GM12878 (cell line): ENCODE measurements around the gene NTRK3. TPM values are rescaled to one million over a fixed set of nuclear protein-coding genes. Genes with fewer than 3 reads are reported as not detected.

Experiments used
- ATAC-seq: fragments of 200-7000 bp; cut with Tn5 transposase; 3 replicates; pipeline ENCODE4 v1.9.1; 2020; ENCODE audit warnings: mild to moderate bottlenecking, moderate library complexity
- BruUV-seq: library from RNA; stranded (reverse); fragments of 400-500 nt; replicated peaks from 2 replicates; lab custom pipeline; 2021; lab: Mats Ljungman, UMichigan
- CTCF ChIA-PET: fragments of 300-600 bp; sonication (Branson Sonifier 250); formaldehyde crosslinking; extraction: SDS; loops from one replicate; lab custom pipeline; 2021; ENCODE audit warnings: inconsistent platforms; lab: Yijun Ruan, JAX
- POLR2A ChIA-PET: fragments of 350-600 bp; formaldehyde crosslinking; extraction: SDS; loops from one replicate; lab custom pipeline; 2021; ENCODE audit warnings: inconsistent platforms; lab: Charles Lee
- RAD21 ChIA-PET: fragments of 300-600 bp; sonication (Branson Sonifier 250); formaldehyde crosslinking; loops from one replicate; lab custom pipeline; 2023; ENCODE audit warnings: antibody characterized with exemption; ENCODE audit not compliant: unreplicated experiment; lab: Charles Lee
- SMC1A ChIA-PET: fragments of 300-600 bp; sonication (Branson Sonifier 250); formaldehyde crosslinking; loops from one replicate; lab custom pipeline; 2023; ENCODE audit not compliant: unreplicated experiment, uncharacterized antibody; lab: Charles Lee
- DNase-seq: peaks from one replicate; pipeline ENCODE4 v3.0.0-alpha.2; 2011; ENCODE audit warnings: low read depth, low spot score
- FAIRE-seq: peaks from 3 replicates; lab custom pipeline; 2011; peaks lifted over from hg19 to GRCh38; lab: Jason Lieb, UNC
- H2AFZ ChIP-seq: 2 replicates; pipeline ENCODE4 v1.6.0; 2011; ENCODE audit warnings: low read depth, low read length, control low read depth; ENCODE audit not compliant: control insufficient read depth
- H3K27ac ChIP-seq: 2 replicates; pipeline ENCODE4 v1.5.1; 2011; ENCODE audit warnings: control low read depth; ENCODE audit not compliant: control insufficient read depth, insufficient read depth
- H3K27me3 ChIP-seq, 2 experiments: replicated peaks in 1 of 2; 2 replicates each; pipeline versions ENCODE4 v1.6.0 to v1.6.1; 2011; ENCODE audit warnings: low read length in 1 of 2; ENCODE audit not compliant: control insufficient read depth in 2 of 2, insufficient read depth in 2 of 2
- H3K36me3 ChIP-seq, 2 experiments: 2 replicates each; pipeline ENCODE4 v1.5.1; 2011; ENCODE audit warnings: low read length in 1 of 2; ENCODE audit not compliant: control insufficient read depth in 2 of 2, insufficient read depth in 2 of 2
- H3K4me1 ChIP-seq: 2 replicates; pipeline ENCODE4 v1.6.1; 2011; ENCODE audit warnings: mild to moderate bottlenecking, low read length, moderate library complexity, mixed read lengths; ENCODE audit not compliant: control insufficient read depth, insufficient read depth
- H3K4me2 ChIP-seq: 2 replicates; pipeline ENCODE4 v1.6.0; 2011; ENCODE audit warnings: control low read depth; ENCODE audit not compliant: control insufficient read depth, insufficient read depth
- H3K4me3 ChIP-seq: fragments of 200-600 bp; sonication (generic); 2 replicates; pipeline ENCODE4 v1.5.1; 2016
- H3K79me2 ChIP-seq: 2 replicates; pipeline ENCODE4 v1.6.0; 2011; ENCODE audit warnings: low read length; ENCODE audit not compliant: control insufficient read depth, insufficient read depth
- H3K9ac ChIP-seq: 2 replicates; pipeline ENCODE4 v1.8.0; 2011; ENCODE audit warnings: low read length, control low read depth, mixed read lengths; ENCODE audit not compliant: control insufficient read depth, insufficient read depth
- H3K9me3 ChIP-seq: replicated peaks from 3 replicates; pipeline ENCODE4 v1.5.1; 2011; ENCODE audit warnings: mild to moderate bottlenecking, low read length; ENCODE audit not compliant: control insufficient read depth, insufficient read depth
- H4K20me1 ChIP-seq: 2 replicates; pipeline ENCODE4 v1.6.0; 2011; ENCODE audit not compliant: control insufficient read depth, insufficient read depth
- CBX3 ChIP-seq: fragments of 200-600 bp; sonication (generic); IDR thresholded peaks from 2 replicates; pipeline ENCODE4 v1.6.1; 2016; ENCODE audit warnings: low read depth, borderline replicate concordance
- CREB1 ChIP-seq: IDR thresholded peaks from 2 replicates; pipeline ENCODE4 v1.6.1; 2012; ENCODE audit warnings: low read depth, mild to moderate bottlenecking, inconsistent platforms
- HDAC6 ChIP-seq: fragments of 200-600 bp; sonication (generic); IDR thresholded peaks from one replicate; pipeline ENCODE4 v1.8.0; 2017; ENCODE audit warnings: antibody characterized with exemption; ENCODE audit not compliant: unreplicated experiment
- HDGF ChIP-seq: fragments of 450-650 bp; IDR thresholded peaks from 2 replicates; pipeline ENCODE4 v1.6.1; 2016; ENCODE audit warnings: antibody characterized with exemption
- PAX8 ChIP-seq: fragments of 450-650 bp; IDR thresholded peaks from 2 replicates; pipeline ENCODE4 v1.6.1; 2017; ENCODE audit warnings: mild to moderate bottlenecking, moderate library complexity
- POLR2A ChIP-seq: IDR thresholded peaks from 2 replicates; pipeline ENCODE4 v1.6.1; 2011; ENCODE audit warnings: low read depth, mild to moderate bottlenecking, low read length
- RFX5 ChIP-seq: IDR thresholded peaks from 2 replicates; pipeline ENCODE4 v1.6.1; 2011; ENCODE audit warnings: low read depth, low read length, improper control_type of control experiment
- SKIL ChIP-seq: fragments of 450-650 bp; IDR thresholded peaks from 2 replicates; pipeline ENCODE4 v1.6.1; 2017; ENCODE audit warnings: mild to moderate bottlenecking, low read depth, inconsistent platforms; ENCODE audit not compliant: poor library complexity, severe bottlenecking
- SMAD1 ChIP-seq: fragments of 450-650 bp; IDR thresholded peaks from 2 replicates; pipeline ENCODE4 v1.6.1; 2018; ENCODE audit warnings: mild to moderate bottlenecking, low read depth; ENCODE audit not compliant: partially characterized antibody
- SRF ChIP-seq, 2 experiments: IDR thresholded peaks; 2 replicates each; pipeline ENCODE4 v1.6.1; 2011; ENCODE audit warnings: low read depth in 2 of 2, low read length in 2 of 2, mild to moderate bottlenecking in 1 of 2, moderate library complexity in 1 of 2
- STAT1 ChIP-seq: fragments of 450-650 bp; conservative IDR thresholded peaks from 2 replicates; pipeline ENCODE4 v1.6.1; 2014; ENCODE audit warnings: antibody characterized with exemption, mild to moderate bottlenecking
- TCF3 ChIP-seq: IDR thresholded peaks from 2 replicates; pipeline ENCODE4 v1.6.1; 2012; ENCODE audit warnings: low read depth, mild to moderate bottlenecking, low read length, borderline replicate concordance; ENCODE audit not compliant: insufficient read depth
- WGBS: methylation state at CpG from one replicate; pipeline ENCODE4 v1.1.6; 2016; ENCODE audit warnings: low lambda C conversion rate; ENCODE audit not compliant: insufficient replicate concordance, insufficient coverage; ENCODE audit errors: missing lambda C conversion rate; 5-methylcytosine and 5-hydroxymethylcytosine counted together
- in situ Hi-C: fragments of 300-500 bp; cut with MboI; formaldehyde crosslinking; loops from 9 replicates; pipeline ENCODE4 v1.14.3; 2018; ENCODE audit warnings: mixed read lengths
- intact Hi-C: fragments of 100-400 bp; cut with micrococcal nuclease; formaldehyde crosslinking; loops from one replicate; pipeline ENCODE4 v1.14.2; 2022; ENCODE audit not compliant: unreplicated experiment
- polyA plus RNA-seq, 11 experiments: library from polyadenylated mRNA; depleted of rRNA in 4 of 11; unstranded in 6 of 11; stranded (reverse) in 5 of 11; fragments of >200 nt; fragmentation: Nextera tagmentation in 4 of 11; fragmentation: Illumina TruSeq in 1 of 11; extraction: Ambion mirVana in 4 of 11; extraction: Trizol in 1 of 11; gene quantifications; 1 replicate in 1 of 11; 2 replicates in 10 of 11; pipeline versions ENCODE4 v1.2.1 to v1.2.3, GENCODE V29; 2011 to 2016; ENCODE audit warnings: inconsistent platforms in 2 of 11, missing spikeins in 2 of 11, low read depth in 1 of 11
- total RNA-seq, 4 experiments: library from RNA; depleted of rRNA in 3 of 4; stranded (reverse); fragments of >200 nt in 3 of 4; fragmentation: Illumina TruSeq in 1 of 4; extraction: Trizol in 1 of 4; gene quantifications; 2 replicates each; pipeline versions ENCODE4 v1.2.1 to v1.2.3, GENCODE V29; 2013 to 2021
- TF ChIP-seq, protein P1 (sequence below): fragments of 450-650 bp; IDR thresholded peaks from 2 replicates; pipeline ENCODE4 v1.6.1; 2016; ENCODE audit warnings: mild to moderate bottlenecking
- TF ChIP-seq, protein P2 (sequence below): fragments of 450-650 bp; IDR thresholded peaks from 2 replicates; pipeline ENCODE4 v1.6.1; 2017; ENCODE audit warnings: borderline replicate concordance

The NTRK3 gene
- total and polyA plus RNA-seq, 10 of the 15 experiments (the other 5 are each of a cell fraction or from before 2014, with no cell fraction given) = not detected

DNA sequence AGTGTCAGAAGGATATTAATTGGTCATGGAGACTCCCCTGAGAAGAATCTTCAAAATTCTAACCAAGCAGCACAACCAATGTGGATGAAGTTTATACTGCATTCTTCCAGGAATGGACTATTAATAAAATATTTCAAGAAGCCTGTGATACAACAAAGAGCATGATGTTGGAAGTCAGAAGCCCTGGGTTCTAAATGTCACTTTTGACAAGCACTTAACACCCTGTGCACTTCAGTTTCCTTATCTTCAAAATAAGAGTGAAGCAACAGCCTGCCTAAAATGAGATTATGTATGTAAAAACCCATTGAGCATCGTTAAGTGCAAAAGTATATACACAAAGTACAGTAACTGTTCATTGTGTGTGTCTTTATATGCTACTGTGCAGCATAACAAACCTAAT lies 369.4 kb downstream of the NTRK3 start:
- BruUV-seq = no TSS peak
- WGBS = 0% methylated on average over 1 of the region's 1 CpG
- ChIA-PET RAD21 (no interaction called here), SMC1A (no interaction called here), POLR2A (no interaction called here), CTCF (no interaction called here)
- Histone ChIP-seq H3K9ac (no peak overlapping the region), H2AFZ (no peak overlapping the region), H3K27me3 (no peaks in the 10 kb centered on the region), H3K9me3 (no peaks in the 10 kb centered on the region), H3K4me3 (no peak overlapping the region), H3K36me3 (no peaks in the 10 kb centered on the region), H3K27ac (no peak overlapping the region), H4K20me1 (no peaks in the 10 kb centered on the region), H3K4me1 (no peaks in the 10 kb centered on the region), H3K79me2 (no peaks in the 10 kb centered on the region), H3K4me2 (no peak overlapping the region)
- ATAC-seq (no peak), DNase-seq (no peak), FAIRE-seq (no peak)
- TF ChIP-seq SRF (IDR thresholded peaks at IDR 0.05; ENCODE audit: low read depth in 2 of 2, low read length in 2 of 2) (no peak), STAT1 (no peak), POLR2A (no peak), CBX3 (no peak), SKIL (no peak), CREB1 (no peak), TCF3 (no peak), RFX5 (no peak), SMAD1 (no peak), HDGF (no peak), PAX8 (no peak), HDAC6 (no peak)
- TF ChIP-seq, protein P1, sequence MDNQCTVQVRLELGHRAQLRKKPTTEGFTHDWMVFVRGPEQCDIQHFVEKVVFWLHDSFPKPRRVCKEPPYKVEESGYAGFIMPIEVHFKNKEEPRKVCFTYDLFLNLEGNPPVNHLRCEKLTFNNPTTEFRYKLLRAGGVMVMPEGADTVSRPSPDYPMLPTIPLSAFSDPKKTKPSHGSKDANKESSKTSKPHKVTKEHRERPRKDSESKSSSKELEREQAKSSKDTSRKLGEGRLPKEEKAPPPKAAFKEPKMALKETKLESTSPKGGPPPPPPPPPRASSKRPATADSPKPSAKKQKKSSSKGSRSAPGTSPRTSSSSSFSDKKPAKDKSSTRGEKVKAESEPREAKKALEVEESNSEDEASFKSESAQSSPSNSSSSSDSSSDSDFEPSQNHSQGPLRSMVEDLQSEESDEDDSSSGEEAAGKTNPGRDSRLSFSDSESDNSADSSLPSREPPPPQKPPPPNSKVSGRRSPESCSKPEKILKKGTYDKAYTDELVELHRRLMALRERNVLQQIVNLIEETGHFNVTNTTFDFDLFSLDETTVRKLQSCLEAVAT = no peak
- TF ChIP-seq, protein P2, sequence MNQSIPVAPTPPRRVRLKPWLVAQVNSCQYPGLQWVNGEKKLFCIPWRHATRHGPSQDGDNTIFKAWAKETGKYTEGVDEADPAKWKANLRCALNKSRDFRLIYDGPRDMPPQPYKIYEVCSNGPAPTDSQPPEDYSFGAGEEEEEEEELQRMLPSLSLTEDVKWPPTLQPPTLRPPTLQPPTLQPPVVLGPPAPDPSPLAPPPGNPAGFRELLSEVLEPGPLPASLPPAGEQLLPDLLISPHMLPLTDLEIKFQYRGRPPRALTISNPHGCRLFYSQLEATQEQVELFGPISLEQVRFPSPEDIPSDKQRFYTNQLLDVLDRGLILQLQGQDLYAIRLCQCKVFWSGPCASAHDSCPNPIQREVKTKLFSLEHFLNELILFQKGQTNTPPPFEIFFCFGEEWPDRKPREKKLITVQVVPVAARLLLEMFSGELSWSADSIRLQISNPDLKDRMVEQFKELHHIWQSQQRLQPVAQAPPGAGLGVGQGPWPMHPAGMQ = no peak
- intact Hi-C loops (no loop called here), in situ Hi-C loops (no loop called here)
